GM04503 (cell line): Measurements from ENCODE around the gene NEO1.

Source experiments
- DNase-seq: peaks from one replicate; pipeline ENCODE4 v3.0.0-alpha.2; 2012; ENCODE audit warnings: low read depth

The NEO1 gene

DNA sequence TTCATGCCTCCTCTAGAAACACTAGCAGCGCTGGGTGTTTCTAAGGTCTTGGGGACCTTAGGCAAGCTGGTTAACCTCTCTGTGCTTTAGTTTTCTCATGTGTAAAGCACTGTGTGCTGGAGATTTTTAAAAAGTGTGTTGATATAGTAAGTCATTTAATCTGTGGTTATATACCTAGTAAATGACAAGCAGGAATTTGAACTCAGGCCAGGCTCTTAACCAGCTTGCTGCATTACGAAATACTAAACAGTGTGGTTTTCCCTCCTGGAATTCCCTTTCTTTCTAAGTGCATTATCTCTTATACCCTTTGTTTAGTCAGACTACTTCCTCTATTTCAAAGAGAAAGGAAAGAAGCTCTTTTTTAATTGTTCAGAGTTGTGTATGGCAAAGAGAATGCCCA, 26.5 kb downstream of the NEO1 start:
- DNase-seq = peak; percentile 21

DNA sequence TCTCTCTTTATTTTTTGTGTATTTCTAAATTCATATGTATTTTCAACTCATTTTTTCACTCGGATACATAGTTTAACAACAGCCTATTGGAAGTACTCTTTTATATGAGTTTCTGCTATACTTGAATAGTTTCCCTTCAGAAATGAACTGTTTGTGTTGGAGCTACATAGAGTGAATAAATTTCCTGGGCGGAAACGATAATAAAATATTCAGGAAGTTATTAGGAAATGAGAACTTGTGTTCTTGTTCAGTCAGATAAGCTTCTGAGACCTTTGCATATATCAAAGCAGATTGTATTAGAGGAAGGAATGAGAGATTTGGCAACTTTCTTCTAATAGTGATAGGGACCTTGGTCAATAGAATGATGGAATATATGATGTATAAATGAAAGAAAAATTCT, 27.3 kb downstream of the NEO1 start:
- no peak for DNase-seq

DNA sequence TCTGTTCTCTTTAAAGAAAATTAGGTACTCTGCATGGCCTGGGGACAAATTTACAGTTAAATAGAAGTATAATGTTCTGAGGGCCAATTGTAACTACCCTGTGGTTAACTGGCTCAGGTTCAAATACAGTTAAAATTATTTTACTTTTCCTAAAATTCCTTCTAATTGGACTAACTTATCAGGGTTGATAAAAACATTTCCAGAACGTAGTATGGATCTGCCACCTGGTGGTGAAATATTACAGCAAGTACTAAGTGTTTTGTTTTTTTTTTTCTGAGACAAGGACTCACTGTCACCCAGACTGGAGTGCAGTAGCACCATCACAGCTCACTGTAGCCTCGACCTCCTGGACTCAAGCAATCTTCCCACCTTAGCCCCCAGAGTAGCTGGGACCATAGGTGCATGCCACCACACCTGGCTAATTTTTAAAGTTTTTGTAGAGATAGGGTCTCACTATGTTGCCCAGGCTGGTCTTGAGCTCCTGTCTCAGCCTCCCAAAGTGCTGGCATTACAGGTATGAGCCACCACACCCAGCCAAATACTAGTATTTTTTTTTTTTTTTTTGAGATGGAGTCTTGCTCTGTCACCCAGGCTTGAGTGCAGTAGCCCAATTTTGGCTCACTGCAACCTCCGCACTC, 29.2 kb downstream of the NEO1 start:
- DNase-seq = no peak

DNA sequence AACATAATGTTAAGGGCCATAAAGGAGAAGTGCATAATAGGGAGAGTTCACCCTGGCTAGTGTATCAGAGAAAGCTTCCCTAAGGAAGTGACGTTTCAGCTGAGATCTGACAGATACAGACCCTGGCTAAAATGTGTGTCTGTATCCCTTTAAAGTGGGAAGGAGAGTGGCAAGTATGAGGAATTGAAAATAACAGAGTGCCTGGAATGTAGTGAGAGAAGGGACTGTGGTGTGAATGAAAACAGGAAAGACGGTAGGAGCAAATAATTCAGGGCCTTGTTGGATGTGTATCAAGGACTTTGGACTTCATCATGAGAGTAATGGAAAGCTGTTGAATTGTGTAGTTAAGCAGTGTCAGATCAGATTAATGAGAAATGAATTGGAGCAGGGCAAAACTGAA, 30.5 kb downstream of the NEO1 start:
- DNase-seq = no peak

DNA sequence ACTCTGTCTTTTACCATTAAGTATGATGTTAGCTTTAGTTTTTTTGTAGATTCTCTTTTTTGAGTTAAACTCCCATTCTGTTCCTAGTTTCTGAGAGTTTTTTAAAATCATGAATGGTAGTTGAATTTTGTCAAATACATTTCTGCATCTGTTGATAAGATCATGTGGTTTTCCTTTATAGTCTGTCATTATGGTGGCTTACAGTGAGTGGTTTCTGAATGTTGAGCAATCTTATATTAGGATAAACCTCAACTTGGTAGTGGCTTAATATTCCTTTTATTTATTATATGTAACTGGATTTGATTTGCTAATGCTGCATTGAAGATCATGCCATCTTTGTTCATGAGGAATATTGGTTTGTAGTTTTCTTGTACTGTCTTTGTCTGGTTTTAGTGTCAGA, 34.8 kb downstream of the NEO1 start:
- no peak for DNase-seq

DNA sequence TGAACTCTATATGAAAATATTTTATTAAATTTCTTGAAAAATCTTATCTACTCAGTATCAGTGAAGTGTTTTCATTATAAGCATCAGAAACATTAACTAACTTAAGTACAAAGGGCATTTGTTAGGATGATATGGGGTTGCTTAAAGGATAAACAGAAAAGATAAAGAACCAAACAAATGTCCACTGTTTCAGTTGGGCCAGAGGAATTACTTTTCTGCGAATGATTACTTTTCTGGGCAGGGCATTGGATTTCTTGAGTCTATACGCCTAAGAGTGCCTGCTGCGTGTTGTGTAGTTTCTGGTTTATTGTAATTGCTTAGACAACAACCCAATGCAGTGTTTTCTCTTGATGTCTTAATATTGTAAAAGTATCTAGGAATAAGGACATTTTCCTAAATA, 52.8 kb downstream of the NEO1 start:
- DNase-seq = no peak

DNA sequence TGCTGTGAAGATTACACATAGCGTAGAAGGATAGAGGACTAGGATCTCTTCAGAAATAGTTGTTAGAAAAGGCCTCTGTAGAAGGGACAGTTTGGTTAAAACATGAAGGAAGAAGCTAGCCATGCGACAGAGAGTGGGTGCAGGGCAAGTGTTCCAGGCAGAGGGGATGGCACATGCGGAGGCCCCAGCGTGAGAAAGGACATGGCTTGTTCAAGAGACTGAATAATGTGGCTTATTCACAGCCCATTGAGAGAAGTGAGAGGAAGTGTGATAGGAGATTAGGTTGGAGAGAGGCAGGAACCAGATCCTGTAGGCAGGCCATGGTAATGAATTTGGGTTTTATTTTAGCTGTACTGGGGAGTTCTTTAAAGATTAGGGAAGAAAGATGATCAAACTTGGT, 56.4 kb downstream of the NEO1 start:
- no peak for DNase-seq

DNA sequence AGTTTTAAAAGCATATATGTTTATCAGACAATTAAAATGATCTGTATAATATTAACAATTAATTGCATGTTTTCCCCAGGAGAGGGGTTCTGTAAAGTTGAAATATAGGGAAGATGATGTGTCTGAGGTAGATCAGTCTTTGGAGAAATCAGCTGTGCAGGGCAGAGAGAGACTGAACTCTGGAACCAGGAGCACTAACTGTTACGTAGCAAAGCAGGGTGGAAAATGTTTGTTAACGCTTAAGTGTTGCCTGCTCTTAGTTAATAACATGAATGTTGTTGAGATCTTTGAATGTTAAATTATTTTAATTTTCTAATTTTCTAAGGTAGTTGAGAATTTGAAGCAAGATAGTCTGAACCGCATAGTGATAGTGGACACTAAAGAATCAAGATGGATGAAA, 57.5 kb downstream of the NEO1 start:
- DNase-seq = no peak

DNA sequence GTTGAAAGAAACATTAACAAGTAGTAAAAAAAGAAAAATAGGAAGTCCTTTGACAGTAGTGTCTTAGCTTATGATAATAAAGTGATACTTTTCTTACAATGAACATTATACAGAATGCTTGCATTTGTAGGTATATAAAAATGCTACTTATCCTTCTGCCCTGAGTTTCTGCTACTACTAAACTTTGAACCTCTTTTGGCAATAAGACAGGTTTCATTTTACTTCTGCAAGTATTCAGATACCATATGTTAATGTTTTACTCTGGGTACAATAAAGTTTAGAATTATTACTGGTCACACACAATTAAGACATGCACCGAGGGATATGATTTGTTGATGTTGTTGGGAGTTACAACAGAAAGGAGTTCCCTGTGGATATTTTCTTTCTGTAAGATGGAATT, 57.9 kb downstream of the NEO1 start:
- no peak for DNase-seq

DNA sequence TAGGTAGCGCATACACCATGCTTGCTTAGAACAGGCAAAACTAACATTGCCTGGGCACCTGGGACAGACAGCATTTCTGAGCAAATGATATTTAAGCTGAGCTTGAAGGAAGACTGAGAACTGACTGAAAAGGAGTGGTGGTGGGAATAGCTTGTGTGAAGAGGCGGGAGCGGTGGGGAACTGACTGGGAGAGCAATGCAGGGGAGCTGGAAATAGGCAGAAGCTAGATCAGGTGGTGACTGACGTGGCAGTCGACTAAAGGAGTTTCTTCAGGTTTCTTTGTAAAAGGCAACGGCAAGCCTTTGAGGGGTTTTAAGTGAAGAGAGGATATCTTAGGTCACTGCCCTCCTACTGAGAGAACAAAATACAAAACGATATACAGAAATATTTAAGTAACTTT, 61.8 kb downstream of the NEO1 start:
- no peak for DNase-seq

DNA sequence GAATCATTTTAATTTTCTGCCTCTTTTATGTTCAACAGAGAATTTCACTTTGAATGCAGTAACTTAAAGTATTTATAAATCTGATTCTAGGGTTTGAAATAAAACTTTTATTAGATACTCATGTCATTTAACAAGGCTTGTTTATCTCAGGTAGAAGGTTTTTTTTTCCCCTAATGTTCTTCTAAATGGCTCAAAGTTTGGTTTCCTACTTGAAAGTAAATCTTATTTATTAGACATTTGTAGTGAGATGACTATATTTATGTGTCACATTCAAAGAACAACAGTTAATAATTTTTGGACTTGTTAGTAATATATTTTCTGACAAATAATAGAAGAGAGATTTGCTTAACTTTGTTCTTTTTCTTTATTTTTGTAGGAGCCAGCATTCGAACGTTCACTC, 63.9 kb downstream of the NEO1 start:
- no peak for DNase-seq

DNA sequence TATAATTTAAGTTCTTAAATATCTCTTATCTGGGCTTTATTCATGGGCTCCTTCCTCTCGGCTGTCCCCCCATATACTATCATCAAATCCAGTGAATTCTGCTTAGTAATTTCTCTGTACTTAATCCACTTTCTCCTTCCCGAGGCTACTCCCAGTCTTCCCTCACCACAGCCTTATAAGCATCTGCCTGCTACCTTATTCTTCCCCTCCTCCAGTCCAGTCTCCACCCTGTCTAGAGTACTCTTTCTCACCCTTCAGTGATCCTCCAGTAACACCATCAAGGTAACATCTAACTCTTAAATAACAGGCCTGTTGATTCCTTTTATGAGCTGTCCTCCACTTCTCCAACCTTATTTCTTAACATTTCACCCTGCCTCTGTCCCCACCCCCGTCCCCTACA, 65.8 kb downstream of the NEO1 start:
- no peak for DNase-seq

DNA sequence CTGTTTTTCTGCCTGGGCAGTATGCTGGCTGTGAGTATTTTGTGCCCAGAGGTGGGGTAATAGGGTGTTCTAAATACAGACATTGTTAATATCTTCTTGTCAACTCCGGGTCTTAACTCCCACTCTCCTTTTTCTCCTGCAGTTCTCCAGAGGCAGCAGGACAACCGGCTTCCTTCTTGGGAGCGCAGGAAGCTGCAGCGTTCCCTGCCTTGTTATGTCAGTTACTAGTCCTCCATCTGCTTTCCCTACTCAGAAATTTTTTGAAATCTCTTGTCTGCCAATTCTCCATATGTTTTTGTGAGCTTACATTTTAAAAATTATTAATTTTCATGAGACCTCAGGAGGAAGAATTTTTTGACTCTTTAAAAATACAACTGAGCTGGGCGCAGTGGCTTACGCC, 67.2 kb downstream of the NEO1 start:
- no peak for DNase-seq

DNA sequence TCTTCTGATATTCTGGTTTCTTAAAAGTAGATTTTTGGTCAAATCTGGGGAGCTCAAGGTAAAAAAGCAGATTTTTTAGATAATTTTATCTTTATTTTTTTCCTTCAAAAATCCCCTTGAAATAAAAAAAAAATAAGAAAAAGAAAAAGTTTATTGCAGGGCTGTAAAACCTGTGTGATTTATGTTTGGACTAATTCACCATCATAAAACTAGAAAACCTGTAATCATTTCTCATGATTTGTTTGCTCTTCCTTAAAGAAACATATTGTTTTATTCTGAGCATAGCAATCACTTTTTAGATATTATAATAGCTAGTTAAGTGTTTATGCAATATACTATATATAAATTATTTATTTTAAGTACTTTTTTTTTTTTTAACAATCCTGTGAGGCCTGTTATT, 68.0 kb downstream of the NEO1 start:
- no peak for DNase-seq

DNA sequence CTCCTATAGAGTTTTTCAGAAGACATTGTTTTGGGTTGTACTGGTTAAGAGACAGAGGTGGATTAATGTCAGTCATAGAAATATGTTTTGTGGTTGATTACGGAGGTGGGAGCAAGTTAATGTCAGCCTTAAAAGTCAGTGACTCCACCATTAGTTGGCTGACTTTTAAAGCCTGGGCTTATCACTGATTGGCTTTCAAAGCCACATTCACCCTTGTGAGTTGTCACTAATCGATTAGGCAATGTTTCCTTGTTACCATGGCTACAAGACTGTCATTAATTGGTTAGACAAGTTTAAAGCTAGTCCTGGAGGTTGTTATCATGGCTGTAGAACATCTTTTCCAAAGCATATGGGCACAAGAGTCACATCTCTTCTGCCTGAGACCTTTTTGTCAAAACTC, 73.0 kb downstream of the NEO1 start:
- no peak for DNase-seq

DNA sequence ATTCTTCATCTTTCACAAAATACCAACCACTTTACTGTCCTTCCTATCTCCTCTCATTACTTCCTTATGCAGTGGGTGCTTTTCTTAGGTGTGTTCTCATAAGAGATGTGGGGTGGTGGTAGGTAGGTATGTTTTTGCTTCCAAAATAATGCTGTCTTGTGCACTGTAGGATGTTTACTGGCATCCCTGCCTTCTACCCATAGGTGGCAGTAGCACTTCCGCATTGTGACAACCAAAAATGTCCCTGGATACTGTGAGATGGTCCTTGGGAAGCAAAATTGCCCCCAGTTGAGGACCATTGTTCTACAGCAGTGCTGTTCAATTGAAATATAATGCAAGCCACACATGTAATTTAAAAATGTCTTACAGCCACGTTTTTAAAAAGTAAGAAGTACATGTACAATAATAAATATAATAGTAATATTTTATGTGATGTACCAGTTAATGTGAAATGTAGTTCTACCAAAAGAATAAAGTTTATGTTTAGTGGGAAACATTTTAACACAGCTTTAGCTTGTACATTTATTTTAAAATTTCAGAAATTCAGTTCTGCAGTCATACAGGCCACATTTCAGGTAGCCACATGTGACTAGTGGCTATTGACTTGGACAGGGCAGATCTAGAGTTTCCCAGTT, 75.2 kb downstream of the NEO1 start:
- peak; percentile 3 for DNase-seq

DNA sequence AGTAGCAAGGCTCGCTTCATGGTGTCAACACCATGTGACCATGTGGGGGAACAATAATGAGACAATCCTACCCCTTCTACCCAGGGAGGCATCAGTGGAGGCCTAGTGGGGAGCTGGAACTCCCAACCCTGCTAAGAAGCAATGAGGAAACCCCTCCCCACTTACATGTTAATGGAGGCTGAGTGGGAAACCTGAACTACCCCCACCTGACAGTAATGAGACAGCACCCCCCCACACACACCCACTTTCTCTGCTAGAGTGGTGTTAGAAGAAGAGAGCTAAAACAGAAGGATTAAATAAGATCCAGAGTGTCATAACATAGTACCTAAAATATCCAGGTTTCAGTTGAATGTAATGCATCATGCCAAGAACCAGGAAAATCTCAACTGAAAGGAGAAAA, 78.6 kb downstream of the NEO1 start:
- DNase-seq = no peak

DNA sequence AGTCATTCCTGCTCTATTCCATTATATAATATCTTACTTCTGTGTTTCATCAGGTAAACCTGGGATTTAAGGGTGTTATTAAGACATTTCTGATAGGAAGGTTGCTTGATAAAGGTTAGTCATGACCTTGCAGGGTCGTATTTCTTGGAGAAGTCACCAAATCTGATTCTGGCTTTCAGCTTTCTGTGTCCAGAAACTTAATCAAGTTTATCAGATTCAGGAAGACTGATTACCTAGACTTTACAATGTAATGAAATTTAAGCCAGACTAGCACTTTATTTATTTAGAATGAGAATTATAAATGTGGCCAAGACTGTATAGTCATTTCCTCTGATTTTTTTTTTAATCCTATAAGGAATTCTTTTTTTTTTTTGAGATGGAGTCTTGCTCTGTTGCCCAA, 81.9 kb downstream of the NEO1 start:
- DNase-seq = no peak

DNA sequence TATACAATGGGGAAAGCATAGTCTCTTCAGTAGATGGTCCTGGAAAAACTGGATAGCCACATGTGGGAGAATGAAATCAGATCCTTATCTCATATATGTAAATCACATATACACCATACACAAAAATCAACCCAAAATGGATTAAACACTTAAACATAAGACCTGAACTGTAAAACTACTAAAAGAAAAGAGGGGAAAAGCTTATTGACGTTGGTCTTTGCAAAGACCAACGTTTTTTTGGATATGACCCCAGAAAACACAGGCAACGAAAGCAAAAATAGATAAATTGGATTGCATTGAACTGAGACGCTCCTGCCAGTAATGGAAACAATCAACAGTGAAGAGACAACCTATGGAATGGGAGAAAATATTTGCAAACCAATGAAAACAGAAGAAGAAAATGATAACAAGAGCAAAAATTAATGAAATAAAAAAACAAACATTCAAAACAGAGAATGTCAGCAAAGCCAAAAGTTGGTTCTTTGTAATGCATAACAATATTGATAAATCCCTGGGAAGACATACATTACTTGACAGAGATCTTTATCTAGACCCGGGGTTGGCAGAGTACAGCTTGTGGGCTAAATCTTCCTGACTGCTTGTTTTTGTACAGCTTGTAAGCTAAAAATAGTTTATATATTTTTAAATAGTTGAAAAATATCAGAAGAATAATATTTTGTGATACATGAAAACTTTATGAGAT, 86.9 kb downstream of the NEO1 start:
- no peak for DNase-seq

DNA sequence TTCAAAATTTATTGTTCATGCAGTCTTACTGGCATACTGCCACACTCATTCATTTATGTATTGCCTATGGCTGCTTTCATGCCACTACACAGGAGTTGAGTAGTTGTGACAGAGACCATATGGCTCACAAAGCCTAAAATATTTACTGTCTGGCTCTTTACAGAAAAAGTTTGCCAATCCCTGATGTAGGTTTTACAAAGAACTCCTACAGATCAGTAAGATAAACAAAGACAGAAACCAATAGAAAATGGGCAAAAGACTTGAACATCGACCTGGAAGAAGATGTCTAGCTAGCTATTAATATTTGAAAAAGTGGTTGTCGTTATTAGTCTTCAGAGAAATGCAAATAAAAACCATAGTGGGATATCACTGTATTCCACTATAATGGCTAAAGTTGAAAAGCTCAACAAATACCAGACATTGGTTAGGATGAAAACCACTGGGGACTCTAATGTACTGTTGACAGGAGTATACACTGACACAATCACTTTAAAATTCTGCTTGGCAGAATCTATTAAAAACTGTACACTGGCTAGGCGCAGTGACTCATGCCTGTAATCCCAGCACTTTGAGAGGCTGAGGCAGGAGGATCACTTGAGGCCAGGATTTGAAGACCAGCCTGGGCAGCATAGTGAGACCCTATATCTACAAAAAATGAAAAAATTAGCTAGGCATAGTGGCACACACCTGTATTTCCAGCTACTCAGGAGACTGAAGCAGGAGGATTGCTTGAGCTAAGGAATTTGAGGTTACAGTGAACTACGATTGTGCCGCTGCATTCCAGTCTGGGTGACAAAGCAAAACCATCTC, 87.7 kb downstream of the NEO1 start:
- no peak for DNase-seq

DNA sequence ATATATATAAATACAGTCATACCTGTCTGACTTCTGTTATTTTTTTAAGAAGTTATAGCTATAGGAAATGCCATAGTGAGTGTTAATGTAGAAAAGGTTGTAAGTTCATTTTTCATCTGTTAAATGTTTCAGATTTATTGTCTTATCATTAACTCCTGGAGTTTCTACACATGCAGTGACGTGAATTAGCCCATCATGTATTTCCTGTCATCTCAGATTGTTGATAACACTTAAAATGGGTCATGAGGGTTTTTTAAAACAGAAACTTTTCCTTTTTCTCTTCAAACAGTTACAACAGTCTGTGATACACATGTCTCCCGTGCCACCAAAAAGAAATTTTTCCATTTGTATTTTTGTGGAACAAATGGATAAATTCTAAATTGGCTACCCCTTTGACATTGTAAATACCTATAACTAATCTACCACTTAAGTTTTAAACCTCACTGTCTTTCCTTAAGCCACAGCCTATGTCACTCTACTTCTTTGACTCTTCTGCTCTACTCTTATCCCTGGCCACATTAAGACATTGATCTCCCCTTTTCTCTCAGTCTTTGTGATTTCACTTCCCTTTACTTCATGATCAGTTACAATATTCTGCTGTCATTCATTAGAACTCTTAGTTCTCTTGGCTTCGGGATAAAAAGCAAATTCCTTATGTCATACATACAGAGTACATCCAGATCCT, 89.1 kb downstream of the NEO1 start:
- DNase-seq = no peak
